Skin epidermis (tissue), 12 donors: Measurements from ENCODE around the gene GPR68.

Experiments used
- H3K27ac ChIP-seq, 21 experiments: fragments of 200-600 bp; sonication (generic) in 11 of 21; one replicate each; pipeline ENCODE4 v1.5.0; 2020; ENCODE audit warnings: mild to moderate bottlenecking in 3 of 21, inconsistent platforms in 2 of 21, moderate library complexity in 2 of 21
- H3K4me3 ChIP-seq, 7 experiments: fragments of 200-600 bp; sonication (generic) in 2 of 7; one replicate each; pipeline ENCODE4 v1.5.0; 2020; ENCODE audit warnings: inconsistent platforms in 2 of 7, mild to moderate bottlenecking in 2 of 7, moderate library complexity in 1 of 7

GPR68 gene

DNA sequence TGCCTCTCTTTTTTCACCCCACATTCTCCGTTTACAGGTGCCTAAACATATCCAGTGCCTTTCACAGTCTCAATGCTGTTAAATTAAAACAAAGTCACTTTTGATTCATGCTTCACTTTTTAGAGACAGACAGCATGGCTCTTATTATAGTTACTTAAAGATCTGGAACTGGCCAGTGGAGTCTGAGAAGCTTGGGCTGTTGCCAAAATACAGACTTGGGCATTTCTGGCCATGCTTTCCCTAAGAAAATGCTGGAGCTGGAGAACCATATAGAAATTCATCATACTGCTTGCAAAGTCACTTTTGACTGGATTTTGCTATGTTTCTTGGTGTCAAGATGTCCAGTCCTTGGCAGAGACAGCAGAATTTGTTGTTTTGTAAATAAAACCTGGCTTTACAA lies 12.2 kb upstream of the GPR68 start:
- Histone ChIP-seq H3K27ac (peak overlapping the region in 4 of 21 experiments; percentile 11 to 80 (median 68)), H3K4me3 (no peak overlapping the region)

DNA sequence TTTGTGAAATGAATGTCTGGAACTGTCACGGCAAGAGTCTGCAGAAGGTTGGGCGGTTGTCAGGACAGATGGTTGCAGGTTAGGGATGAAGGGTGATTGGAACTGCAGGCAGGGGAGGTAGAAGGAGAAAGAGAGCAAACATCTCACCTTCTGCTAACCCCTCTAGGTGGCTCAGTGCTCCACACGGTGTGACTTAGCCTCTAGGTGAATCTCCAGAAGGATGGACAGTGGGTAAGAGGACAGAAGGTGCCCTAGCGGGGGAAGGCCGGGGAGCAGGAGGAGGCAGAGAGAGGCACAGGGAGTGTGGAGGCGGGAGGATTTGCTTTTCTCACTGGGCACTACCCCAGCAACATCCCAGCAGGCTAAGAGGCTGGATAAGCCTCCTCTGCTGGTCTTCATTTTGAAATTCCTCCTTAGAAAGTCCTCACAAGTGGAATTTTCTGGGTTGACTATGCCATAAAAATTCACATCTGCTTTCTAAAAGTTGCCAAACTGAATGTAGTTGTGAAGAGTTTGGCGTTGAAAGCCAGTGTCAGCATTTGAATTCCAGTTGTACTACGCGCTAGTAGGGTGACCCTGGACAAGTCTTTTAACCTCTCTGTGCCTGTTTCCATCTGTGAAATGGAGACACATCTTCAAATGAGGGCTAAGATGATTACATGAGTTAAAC lies 10.7 kb upstream of the GPR68 start:
- Histone ChIP-seq H3K27ac (peak overlapping the region in 8 of 21 experiments; percentile 15 to 96 (median 85)), H3K4me3 (no peak overlapping the region)

DNA sequence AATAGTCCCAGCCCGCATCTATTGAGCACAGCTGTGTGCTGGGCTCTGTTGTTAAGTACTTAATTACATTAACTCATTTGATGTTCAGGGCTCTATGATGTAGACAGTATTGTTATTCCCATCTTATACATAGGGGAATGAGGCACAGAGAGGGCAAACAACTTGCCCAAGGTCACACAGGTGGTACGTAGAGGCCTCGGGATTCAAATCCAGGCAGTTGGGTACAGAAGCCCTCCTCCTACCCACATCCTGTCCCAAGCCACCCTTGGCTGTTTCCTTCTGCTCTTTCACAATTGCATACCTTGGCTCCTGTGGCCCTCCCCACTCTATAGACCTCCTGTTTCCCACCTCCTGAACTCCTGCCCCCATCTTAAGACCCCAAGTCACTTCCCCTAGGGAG lies 10.0 kb upstream of the GPR68 start:
- Histone ChIP-seq H3K27ac (peak overlapping the region in 14 of 21 experiments; percentile 15 to 96 (median 82)), H3K4me3 (no peak overlapping the region)

DNA sequence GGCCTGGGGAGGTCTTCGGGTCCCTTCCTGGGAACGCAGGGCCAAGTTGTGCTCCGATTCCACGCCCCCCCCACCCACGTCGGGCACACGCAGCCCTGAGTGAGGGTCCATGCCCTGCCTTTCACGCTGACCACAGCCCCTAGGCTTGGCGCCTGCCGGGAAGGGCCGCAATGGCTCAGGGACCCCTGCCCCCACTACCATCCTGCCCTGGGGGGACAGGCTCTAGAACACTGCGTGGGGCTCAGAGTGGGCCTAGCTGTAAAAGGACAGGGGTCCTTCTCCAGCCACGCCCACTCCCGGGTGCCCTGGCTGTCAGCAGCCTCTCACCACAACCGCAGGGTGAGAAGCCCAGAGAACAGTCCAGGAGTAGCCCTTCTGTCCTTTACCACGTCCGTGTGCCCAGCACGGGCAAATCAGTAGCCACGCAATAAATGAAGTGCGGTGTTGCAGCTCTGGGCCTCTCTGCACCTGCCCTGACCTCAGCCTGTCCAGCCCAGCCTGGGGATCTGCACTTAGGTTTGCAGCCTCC lies 9.4 kb upstream of the GPR68 start:
- peak overlapping the region; percentile 14 to 96 (median 81) for H3K27ac ChIP-seq
- H3K4me3 ChIP-seq, result peak overlapping the region; percentile 40 to 56 (median 45)

DNA sequence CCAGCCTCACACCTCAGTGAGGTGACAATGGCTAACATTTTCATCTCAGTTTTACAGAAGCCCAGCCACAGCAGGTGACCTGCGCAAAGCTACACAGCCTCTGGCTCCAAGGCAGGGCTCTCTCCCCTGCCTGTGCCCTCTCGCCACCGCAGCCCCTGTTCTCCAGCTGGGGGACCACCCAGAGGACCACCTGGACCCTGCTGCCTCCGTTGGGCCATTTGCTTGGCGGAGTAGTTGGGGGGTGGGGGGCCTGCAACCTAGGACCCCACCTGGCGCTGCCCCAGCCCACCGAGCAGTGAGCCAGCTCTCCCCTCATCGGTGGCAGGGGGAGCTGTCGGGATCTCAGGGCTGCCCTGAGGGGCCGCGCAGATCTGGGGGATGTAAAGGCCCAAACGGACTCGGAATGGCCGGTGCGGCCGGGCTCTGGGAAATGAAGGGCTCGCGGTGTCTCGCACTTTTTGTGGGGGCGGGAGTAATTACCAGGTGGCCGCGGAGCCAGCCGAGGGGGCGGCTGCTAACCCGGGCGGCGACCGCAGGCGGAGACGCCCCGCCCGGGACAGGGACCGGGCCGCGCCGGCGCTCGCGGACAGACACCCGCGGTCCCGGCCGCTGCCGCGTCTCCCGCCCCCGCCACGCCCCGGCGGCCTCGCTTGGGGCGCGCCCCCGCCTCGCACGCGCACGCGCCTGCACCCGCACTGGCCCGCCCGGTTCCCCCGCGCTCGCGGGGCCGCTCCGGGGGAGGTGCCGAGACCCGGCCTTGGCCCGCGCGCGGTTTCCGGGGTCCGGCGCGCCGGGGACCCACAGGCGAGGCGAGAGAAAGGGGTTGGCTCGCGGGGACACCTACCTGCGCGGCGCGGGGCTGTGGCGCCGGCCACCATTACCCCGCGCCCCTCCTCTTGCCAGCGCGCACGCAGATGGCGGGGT lies 8.6 kb upstream of the GPR68 start:
- Histone ChIP-seq H3K27ac (peak overlapping the region; percentile 14 to 96 (median 83)), H3K4me3 (peak overlapping the region; percentile 40 to 56 (median 45))

DNA sequence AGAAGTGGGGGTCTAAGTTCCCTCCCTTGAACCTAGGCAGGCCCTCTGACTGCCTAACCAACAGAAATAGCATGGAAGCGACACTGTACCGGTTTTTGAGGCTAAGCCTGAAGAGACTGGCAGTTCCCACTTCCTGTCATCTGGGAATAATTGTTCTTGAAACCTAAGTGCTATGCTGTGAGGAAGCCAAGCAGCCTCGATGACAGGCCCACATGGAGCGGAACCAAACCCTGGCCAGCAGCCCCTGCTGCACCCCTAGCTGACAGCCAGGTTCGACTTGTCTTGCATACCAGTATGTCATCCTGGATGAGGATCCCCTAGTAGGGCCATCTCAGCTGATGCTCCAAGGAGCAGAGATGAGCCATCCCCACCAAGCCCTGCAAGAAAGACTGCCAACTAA lies 6.4 kb upstream of the GPR68 start:
- H3K27ac ChIP-seq, result peak overlapping the region in 18 of 21 experiments; percentile 13 to 96 (median 60)

DNA sequence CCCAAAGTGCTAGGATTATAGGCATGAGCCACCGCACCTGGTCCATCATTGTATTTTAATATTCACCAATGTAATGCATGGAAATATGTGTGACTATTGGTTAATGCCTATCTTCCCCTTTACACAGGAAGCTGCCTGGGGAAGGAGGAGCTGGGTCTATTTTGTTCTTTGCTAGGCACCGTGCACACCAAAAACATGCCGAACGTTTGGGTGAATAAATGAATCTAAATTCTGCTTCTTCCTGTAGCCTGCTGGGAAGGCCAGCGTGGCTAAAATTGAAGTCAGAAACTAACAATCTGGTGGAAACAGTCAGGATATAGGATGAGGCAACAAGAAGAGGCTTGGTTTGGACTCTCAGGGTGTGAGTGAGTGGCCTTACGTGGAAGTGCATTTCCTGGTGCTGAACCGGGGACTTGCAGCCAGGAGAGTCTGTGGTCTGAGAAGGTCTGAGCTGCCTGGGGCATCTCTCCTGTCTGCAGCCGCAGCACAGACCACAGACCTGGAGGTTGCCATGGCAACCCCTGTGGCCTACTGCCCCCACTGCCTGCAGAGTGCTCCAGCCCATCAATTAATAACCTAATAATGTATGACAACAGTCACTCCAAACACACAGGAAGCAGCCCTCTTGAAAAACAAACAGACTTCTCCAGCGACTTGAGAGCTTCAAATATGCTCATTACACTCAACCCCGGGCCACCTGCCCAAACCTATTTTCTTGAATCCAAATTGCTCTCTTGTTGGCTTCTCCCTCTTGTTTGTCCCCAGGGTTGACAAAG lies 5.5 kb upstream of the GPR68 start:
- Histone ChIP-seq H3K27ac (peak overlapping the region in 20 of 21 experiments; percentile 13 to 96 (median 60)), H3K4me3 (no peak overlapping the region)

More for the DNA sequence above, 6.4 kb upstream of the GPR68 start:
- no peak overlapping the region for H3K4me3 ChIP-seq

DNA sequence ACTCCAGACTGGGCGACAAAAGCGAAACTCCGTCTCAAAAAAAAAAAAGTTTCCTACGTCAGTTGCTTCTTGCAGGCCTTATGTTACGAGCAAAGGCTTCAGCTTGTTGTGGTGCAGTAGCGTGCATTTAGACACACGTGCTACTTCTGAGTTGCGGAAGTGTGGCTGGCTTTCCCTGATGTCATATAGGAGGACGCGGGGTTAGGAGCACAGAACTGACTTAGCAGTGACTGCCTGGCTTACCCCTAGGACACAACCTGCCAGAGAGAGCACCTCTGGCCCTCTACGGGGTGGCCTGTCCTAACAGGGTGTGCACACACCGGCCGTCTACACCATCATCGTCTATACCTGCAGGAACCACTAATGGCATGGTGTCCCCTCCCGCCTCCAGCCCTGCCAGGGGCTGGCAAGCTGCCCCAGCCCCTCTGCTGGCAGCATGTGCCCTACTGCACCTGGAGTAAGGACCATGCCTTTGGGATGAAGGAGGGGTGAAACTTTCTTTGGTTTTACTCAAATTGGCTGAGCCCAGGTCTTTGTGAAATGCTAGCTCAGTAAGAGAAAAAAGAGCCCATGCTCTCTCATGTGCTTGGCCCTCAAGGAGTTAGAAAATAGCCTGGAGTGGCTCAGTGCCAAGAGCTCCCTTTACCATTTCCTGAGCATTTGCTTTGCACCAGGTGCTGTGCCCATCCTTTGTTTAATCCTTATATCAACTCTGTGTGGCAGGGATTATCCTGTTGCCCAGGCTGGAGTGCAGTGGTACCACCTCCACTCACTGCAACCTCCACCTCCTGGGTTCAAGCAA lies 1.7 kb upstream of the GPR68 start:
- Histone ChIP-seq H3K27ac (peak overlapping the region in 12 of 21 experiments; percentile 8 to 96 (median 72)), H3K4me3 (no peak overlapping the region)

DNA sequence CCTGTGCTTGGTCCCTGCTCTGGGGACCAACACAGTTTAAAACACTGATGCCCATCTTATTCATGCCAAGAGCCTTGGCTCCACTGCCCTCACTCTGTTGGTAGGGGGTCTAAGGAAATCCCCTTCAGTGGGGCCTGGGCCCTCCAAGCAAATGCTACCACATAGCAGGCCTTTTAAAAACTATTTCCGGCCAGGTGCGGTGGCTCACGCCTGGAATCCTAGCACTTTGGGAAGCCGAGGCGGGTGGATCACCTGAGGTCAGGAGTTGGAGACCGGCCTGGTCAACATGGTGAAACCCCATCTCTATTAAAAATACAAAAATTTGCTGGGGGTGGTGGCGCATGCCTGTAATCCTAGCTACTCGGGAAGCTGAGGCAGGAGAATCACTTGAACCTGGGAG lies 1.1 kb upstream of the GPR68 start:
- Histone ChIP-seq H3K27ac (peak overlapping the region; percentile 26 to 96 (median 82)), H3K4me3 (peak overlapping the region in 1 of 7 experiments; percentile 41)

DNA sequence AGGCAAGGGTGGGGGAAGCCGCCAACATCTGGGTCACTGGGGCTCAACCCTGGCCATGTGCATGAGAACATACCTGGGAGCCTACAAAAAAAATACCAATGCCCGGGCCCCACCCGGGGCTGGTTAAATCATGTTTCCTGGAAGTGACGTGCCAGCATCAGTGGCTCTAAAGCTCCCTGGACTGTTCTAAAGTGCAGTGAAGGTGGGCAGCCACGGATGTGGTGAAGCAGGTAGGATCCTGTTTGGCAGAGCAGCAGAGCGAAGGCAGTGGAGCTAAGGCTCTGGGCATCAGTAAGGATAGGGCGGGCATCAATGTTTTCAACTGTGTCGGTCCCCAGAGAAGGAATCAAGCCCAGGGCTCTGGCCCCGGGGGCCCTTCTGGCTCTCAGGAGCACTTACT lies 525 bp upstream of the GPR68 start:
- peak overlapping the region in 5 of 7 experiments; percentile 20 to 41 (median 37) for H3K4me3 ChIP-seq
- H3K27ac ChIP-seq, result peak overlapping the region in 20 of 21 experiments; percentile 49 to 96 (median 84)

DNA sequence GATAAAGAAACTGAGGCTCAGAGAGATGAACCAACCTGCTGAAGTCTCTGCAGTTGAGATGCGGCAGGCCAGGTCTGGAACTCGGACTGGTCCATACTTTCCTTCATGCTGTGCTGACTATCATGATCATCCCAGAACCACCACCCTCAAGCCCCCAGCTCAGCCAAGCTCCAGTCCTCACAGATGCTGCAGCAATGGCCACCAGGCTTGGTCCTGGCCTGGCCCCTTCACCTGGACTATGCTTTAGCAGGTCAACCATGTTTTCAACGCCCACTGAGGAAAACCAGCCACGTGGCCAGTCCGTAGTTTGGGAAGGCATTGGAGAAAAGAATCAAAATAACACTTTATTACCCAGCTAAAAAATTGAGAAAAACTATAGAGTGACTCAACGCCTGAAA lies 1.4 kb downstream of the GPR68 start:
- peak overlapping the region; percentile 13 to 41 (median 31) for H3K4me3 ChIP-seq
- peak overlapping the region in 20 of 21 experiments; percentile 34 to 96 (median 82) for H3K27ac ChIP-seq

DNA sequence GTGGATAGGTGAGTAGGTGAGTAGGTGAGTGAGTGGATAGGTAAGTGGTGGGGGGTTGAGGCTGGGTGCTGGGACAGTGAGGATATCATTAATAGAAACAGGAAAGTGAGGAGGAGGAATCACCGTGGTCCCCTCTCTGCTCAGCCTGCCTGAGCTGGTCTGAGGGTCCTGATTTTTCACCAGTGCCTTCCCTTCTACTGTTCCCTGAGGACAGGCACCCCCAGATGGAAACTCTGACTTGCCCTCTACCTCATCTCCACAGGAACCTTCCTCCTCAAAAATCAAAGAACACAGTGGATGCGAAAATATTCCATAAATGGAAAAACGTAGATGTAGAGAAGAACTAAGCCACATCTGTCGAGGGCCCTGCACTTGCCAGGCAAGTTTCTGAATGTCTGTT lies 1.9 kb downstream of the GPR68 start:
- Histone ChIP-seq H3K27ac (peak overlapping the region; percentile 14 to 96 (median 82)), H3K4me3 (peak overlapping the region in 6 of 7 experiments; percentile 13 to 41 (median 34))

DNA sequence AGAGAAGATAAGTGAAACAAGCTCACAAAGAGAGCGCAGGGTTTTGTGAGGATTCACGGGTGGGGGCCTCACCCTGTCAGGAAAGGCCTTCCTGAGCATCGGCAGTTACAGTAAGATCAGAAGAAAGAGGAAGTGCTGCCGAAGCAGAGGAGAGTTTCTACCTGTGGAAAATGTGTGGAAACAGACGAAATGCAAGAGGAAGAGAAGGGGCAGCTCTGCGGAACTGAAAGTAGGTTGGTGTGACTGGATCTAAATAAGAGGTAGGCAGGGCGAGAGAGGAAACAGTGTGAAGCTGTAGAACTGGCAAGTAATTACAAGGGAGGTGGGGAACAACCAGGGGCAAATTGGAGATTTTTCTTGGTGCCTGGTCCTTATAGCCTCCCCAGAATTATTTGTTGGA lies 2.6 kb downstream of the GPR68 start:
- Histone ChIP-seq H3K27ac (peak overlapping the region in 20 of 21 experiments; percentile 8 to 96 (median 82)), H3K4me3 (peak overlapping the region; percentile 10 to 41 (median 31))

DNA sequence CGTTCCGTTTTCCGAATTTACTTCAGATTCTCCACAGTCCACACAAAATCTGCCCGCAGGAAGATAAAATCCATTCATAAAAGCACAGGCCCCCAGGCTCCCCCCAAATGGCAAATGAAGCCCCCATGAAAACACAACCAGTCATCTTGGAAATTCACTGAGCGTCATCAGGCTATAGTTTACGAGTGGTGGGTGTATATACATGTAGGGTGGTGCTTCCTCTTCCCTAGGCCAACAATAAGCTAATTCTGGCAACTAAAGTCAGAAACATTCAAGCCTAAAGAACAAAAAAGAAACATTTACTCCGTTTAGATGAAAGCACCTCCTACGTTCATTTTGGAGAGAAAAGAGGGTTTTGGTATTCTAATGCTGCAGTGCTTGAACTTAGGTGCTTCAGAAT lies 5.8 kb downstream of the GPR68 start:
- Histone ChIP-seq H3K4me3 (no peak overlapping the region), H3K27ac (peak overlapping the region in 11 of 21 experiments; percentile 2 to 96 (median 28))

DNA sequence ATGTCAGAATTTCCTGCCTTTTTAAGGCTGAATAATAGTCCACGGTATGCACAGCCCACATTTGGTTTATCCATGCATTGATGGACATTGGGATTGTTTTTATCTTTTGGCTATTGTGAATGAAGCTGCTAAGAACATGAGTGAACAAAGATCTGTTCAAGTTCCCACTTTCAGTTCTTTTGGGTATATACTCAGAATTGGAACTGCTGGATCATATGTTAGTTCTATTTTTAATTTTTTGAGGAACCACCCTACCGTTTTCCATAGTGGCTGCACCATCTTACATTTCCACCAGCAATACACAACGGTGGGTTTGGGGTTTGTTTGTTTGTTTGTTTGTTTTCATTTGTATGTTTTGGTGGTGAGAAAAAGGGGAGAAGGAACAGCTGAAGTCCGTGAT lies 6.4 kb downstream of the GPR68 start:
- no peak overlapping the region for H3K4me3 ChIP-seq
- H3K27ac ChIP-seq, result peak overlapping the region in 9 of 21 experiments; percentile 5 to 96 (median 34)

DNA sequence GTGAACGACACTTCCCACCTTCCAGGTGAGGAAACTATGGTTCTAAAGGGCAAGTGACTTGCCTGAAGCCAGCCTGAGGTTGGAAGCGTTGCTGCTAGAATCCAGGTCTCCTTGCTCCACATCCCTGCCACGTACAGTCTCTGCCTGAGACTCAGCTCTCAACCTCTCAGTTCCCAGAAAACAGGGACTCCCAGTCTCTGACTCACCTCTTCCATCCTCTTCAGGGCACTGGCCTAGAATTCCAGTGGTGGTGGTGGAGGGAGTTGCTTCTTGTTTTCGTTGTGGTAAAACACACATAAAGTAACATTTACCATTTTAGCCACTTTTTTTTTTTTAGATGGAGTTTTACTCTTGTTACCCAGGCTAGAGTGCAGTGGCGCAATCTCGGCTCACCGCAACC lies 7.3 kb downstream of the GPR68 start:
- H3K27ac ChIP-seq, result peak overlapping the region in 7 of 21 experiments; percentile 18 to 96 (median 32)
- H3K4me3 ChIP-seq, result no peak overlapping the region

DNA sequence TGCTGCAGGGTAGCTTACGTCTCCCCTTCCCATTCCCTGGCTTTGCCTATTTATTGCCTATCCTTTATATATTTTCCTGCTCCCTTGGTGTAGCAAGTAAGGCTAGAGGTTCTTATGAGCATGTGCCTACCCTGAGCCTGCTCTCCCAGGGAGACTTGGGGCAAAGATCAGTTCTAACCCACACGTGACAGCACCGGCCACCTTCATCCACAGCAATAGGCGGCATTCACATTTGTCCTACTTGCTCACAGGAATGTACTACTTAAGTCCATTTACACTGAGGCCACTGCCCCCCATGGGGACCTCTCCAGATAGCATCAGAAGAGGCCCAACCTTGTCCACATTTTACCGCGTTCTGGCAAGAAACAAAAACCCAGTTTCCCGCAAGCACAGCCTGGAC lies 8.7 kb downstream of the GPR68 start:
- Histone ChIP-seq H3K4me3 (no peak overlapping the region), H3K27ac (peak overlapping the region in 1 of 21 experiments; percentile 19)

DNA sequence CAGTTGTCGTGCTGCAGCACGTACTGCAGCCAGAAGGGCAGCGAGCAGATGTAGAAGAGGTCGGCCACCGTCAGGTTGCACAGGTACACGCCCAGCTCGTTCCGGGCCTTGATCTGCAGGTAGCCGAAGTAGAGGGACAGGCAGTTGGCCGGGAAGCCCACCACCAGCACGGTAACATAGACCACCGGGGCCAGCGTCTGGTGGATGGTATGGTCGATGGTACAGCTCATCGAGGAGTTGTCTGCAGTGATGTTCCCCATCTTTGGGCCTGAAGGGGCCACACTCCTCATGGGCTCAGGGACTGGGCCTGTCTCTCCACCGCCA lies 9.8 kb downstream of the GPR68 start:
- no peak overlapping the region for H3K4me3 ChIP-seq
- H3K27ac ChIP-seq, result no peak overlapping the region
